GM23338 (cell line): ENCODE data around the gene NPHP4. TPM values are rescaled to one million over a fixed set of nuclear protein-coding genes. Genes with fewer than 3 reads are reported as not detected.

ENCODE experiments used
- ATAC-seq: fragments of 200-7000 bp; cut with Tn5 transposase; 3 replicates; pipeline ENCODE4 v1.9.1; 2020
- DNase-seq: peaks from one replicate; pipeline ENCODE4 v3.0.0-alpha.2; 2015; ENCODE audit warnings: low spot score
- H2AFZ ChIP-seq: fragments of 200-600 bp; sonication (generic); 2 replicates; pipeline ENCODE4 v1.8.0; 2016; ENCODE audit warnings: antibody characterized with exemption, mild to moderate bottlenecking, moderate library complexity
- H3F3A ChIP-seq: fragments of 200-600 bp; sonication (generic); replicated peaks from 2 replicates; pipeline ENCODE4 v1.8.0; 2017; ENCODE audit warnings: antibody characterized with exemption, mixed run types, low read depth
- H3K27ac ChIP-seq: fragments of 200-600 bp; sonication (generic); 2 replicates; pipeline ENCODE4 v1.6.1; 2016; ENCODE audit warnings: low read depth
- H3K27me3 ChIP-seq: fragments of 200-600 bp; sonication (generic); 2 replicates; pipeline ENCODE4 v1.8.0; 2016; ENCODE audit warnings: mild to moderate bottlenecking, mixed run types, moderate library complexity; ENCODE audit not compliant: insufficient read depth
- H3K36me3 ChIP-seq: fragments of 200-600 bp; sonication (generic); 2 replicates; pipeline ENCODE4 v1.8.0; 2016; ENCODE audit warnings: mild to moderate bottlenecking; ENCODE audit not compliant: insufficient read depth
- H3K4me1 ChIP-seq: fragments of 200-600 bp; sonication (generic); 2 replicates; pipeline ENCODE4 v1.8.0; 2016; ENCODE audit warnings: mild to moderate bottlenecking, moderate library complexity; ENCODE audit not compliant: insufficient read depth
- H3K4me2 ChIP-seq: fragments of 200-600 bp; sonication (generic); 2 replicates; pipeline ENCODE4 v1.7.1; 2017; ENCODE audit warnings: mixed run types
- H3K4me3 ChIP-seq: fragments of 200-600 bp; sonication (generic); 2 replicates; pipeline ENCODE4 v1.6.1; 2016; ENCODE audit warnings: mixed run types
- H3K79me2 ChIP-seq: fragments of 200-600 bp; sonication (generic); replicated peaks from 2 replicates; pipeline ENCODE4 v1.8.0; 2017; ENCODE audit warnings: mild to moderate bottlenecking; ENCODE audit not compliant: insufficient read depth
- H3K9me2 ChIP-seq: fragments of 200-600 bp; sonication (generic); 2 replicates; pipeline ENCODE4 v1.8.0; 2017; ENCODE audit not compliant: insufficient read depth
- H4K20me1 ChIP-seq: fragments of 200-600 bp; sonication (generic); replicated peaks from 2 replicates; pipeline ENCODE4 v1.8.0; 2017; ENCODE audit warnings: mild to moderate bottlenecking; ENCODE audit not compliant: insufficient read depth
- H3K27ac Mint-ChIP-seq: 2 replicates; pipeline ENCODE4 v1.8.0; 2020; ENCODE audit warnings: inconsistent platforms, mild to moderate bottlenecking, moderate library complexity, mixed read lengths
- H3K27me3 Mint-ChIP-seq: 3 replicates; pipeline ENCODE4 v1.8.0; 2022; ENCODE audit warnings: low read depth, mild to moderate bottlenecking, moderate library complexity, mixed read lengths, inconsistent platforms; ENCODE audit not compliant: insufficient read depth, poor library complexity
- H3K36me3 Mint-ChIP-seq: 3 replicates; pipeline ENCODE4 v1.8.0; 2021; ENCODE audit warnings: low read depth, mild to moderate bottlenecking, inconsistent platforms, moderate library complexity, mixed read lengths
- H3K4me1 Mint-ChIP-seq: 3 replicates; pipeline ENCODE4 v1.8.0; 2020; ENCODE audit warnings: mild to moderate bottlenecking, inconsistent platforms, mixed read lengths
- H3K4me3 Mint-ChIP-seq: 3 replicates; pipeline ENCODE4 v1.8.0; 2021; ENCODE audit warnings: moderate library complexity, mild to moderate bottlenecking, inconsistent platforms, mixed read lengths
- H3K9me3 Mint-ChIP-seq: 3 replicates; pipeline ENCODE4 v1.8.0; 2020; ENCODE audit warnings: moderate library complexity, mild to moderate bottlenecking, inconsistent platforms, mixed read lengths
- CREB1 ChIP-seq: fragments of 250-450 bp; sonication (Bioruptor Pico); IDR thresholded peaks from 2 replicates; pipeline ENCODE4 v1.5.0; 2020; ENCODE audit warnings: low read depth, mild to moderate bottlenecking, moderate library complexity
- CTCF ChIP-seq, 2 experiments: fragments of 200-600 bp in 1 of 2; sonication (generic) in 1 of 2; conservative IDR thresholded peaks; 2 replicates each; pipeline versions ENCODE4 v1.5.1 to v1.6.1; 2016 to 2017; ENCODE audit warnings: antibody characterized with exemption in 2 of 2, low read depth in 2 of 2, mild to moderate bottlenecking in 2 of 2, moderate library complexity in 1 of 2
- EZH2 ChIP-seq: fragments of 200-600 bp; sonication (generic); IDR thresholded peaks from one replicate; pipeline ENCODE4 v1.8.0; 2017; ENCODE audit warnings: antibody characterized with exemption, mild to moderate bottlenecking, low read depth; ENCODE audit not compliant: unreplicated experiment
- EZH2phosphoT487 ChIP-seq: fragments of 200-600 bp; sonication (generic); IDR thresholded peaks from one replicate; pipeline ENCODE4 v1.8.1; 2018; ENCODE audit warnings: antibody characterized with exemption; ENCODE audit not compliant: unreplicated experiment
- JUNB ChIP-seq: IDR thresholded peaks from one replicate; pipeline ENCODE4 v1.6.1; 2016; ENCODE audit warnings: antibody characterized with exemption; ENCODE audit not compliant: unreplicated experiment
- POLR2AphosphoS5 ChIP-seq: IDR thresholded peaks from 2 replicates; pipeline ENCODE4 v1.6.1; 2016; ENCODE audit warnings: antibody characterized with exemption, low read depth
- ZNF114 ChIP-seq: fragments of 250-450 bp; sonication (Bioruptor Pico); IDR thresholded peaks from 2 replicates; pipeline ENCODE4 v1.5.0; 2020; ENCODE audit warnings: mild to moderate bottlenecking, moderate library complexity
- polyA plus RNA-seq: library from polyadenylated mRNA; unstranded; fragments of >200 nt; fragmentation: Nextera tagmentation; extraction: Ambion mirVana; gene quantifications from 2 replicates; pipeline ENCODE4 v1.2.1, GENCODE V29; 2016
- total RNA-seq: library from RNA; depleted of rRNA; stranded (reverse); fragments of >200 nt; shearing (Covaris generic); gene quantifications from 2 replicates; pipeline ENCODE4 v1.2.3, GENCODE V29; 2014
- TF ChIP-seq, protein P1 (sequence below): fragments of 250-450 bp; sonication (Bioruptor Pico); IDR thresholded peaks from 2 replicates; pipeline ENCODE4 v1.5.0; 2020; ENCODE audit warnings: mild to moderate bottlenecking, moderate library complexity

NPHP4 gene
- total and polyA plus RNA-seq, 2 experiments from 2014 or later: 2.5 to 12.4 TPM

GRCh38 chr1:5896706-5897660 is 95.2 kb downstream of the NPHP4 start:
- H3K4me2 ChIP-seq: peak overlapping the region; percentile 16
- TF ChIP-seq POLR2AphosphoS5: no peak
- no peak for TF ChIP-seq JUNB
- no peak for TF ChIP-seq ZNF114 (CRISPR knock-in tag)
- no peak for TF ChIP-seq EZH2
- TF ChIP-seq, protein P1, sequence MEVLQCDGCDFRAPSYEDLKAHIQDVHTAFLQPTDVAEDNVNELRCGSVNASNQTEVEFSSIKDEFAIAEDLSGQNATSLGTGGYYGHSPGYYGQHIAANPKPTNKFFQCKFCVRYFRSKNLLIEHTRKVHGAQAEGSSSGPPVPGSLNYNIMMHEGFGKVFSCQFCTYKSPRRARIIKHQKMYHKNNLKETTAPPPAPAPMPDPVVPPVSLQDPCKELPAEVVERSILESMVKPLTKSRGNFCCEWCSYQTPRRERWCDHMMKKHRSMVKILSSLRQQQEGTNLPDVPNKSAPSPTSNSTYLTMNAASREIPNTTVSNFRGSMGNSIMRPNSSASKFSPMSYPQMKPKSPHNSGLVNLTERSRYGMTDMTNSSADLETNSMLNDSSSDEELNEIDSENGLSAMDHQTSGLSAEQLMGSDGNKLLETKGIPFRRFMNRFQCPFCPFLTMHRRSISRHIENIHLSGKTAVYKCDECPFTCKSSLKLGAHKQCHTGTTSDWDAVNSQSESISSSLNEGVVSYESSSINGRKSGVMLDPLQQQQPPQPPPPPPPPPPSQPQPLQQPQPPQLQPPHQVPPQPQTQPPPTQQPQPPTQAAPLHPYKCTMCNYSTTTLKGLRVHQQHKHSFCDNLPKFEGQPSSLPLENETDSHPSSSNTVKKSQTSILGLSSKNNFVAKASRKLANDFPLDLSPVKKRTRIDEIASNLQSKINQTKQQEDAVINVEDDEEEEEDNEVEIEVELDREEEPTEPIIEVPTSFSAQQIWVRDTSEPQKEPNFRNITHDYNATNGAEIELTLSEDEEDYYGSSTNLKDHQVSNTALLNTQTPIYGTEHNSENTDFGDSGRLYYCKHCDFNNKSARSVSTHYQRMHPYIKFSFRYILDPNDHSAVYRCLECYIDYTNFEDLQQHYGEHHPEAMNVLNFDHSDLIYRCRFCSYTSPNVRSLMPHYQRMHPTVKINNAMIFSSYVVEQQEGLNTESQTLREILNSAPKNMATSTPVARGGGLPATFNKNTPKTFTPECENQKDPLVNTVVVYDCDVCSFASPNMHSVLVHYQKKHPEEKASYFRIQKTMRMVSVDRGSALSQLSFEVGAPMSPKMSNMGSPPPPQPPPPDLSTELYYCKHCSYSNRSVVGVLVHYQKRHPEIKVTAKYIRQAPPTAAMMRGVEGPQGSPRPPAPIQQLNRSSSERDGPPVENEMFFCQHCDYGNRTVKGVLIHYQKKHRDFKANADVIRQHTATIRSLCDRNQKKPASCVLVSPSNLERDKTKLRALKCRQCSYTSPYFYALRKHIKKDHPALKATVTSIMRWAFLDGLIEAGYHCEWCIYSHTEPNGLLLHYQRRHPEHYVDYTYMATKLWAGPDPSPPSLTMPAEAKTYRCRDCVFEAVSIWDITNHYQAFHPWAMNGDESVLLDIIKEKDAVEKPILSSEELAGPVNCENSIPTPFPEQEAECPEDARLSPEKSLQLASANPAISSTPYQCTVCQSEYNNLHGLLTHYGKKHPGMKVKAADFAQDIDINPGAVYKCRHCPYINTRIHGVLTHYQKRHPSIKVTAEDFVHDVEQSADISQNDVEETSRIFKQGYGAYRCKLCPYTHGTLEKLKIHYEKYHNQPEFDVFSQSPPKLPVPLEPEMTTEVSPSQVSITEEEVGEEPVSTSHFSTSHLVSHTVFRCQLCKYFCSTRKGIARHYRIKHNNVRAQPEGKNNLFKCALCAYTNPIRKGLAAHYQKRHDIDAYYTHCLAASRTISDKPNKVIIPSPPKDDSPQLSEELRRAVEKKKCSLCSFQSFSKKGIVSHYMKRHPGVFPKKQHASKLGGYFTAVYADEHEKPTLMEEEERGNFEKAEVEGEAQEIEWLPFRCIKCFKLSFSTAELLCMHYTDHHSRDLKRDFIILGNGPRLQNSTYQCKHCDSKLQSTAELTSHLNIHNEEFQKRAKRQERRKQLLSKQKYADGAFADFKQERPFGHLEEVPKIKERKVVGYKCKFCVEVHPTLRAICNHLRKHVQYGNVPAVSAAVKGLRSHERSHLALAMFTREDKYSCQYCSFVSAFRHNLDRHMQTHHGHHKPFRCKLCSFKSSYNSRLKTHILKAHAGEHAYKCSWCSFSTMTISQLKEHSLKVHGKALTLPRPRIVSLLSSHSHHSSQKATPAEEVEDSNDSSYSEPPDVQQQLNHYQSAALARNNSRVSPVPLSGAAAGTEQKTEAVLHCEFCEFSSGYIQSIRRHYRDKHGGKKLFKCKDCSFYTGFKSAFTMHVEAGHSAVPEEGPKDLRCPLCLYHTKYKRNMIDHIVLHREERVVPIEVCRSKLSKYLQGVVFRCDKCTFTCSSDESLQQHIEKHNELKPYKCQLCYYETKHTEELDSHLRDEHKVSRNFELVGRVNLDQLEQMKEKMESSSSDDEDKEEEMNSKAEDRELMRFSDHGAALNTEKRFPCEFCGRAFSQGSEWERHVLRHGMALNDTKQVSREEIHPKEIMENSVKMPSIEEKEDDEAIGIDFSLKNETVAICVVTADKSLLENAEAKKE (CRISPR knock-in tag): peak; percentile 75
- TF ChIP-seq CTCF (conservative IDR thresholded peaks at IDR 0.05; ENCODE audit: low read depth in 2 of 2): no peak
- TF ChIP-seq EZH2phosphoT487: no peak
- no peak for TF ChIP-seq CREB1 (CRISPR knock-in tag)
- H3K9me3 Mint-ChIP-seq: peaks cover 8% of the 10 kb centered on the region; the same call in 2 of the 3 replicates
- peaks cover 33% of the 10 kb centered on the region for H3K36me3 Mint-ChIP-seq
- peaks cover 30% of the 10 kb centered on the region for H3K4me1 ChIP-seq
- DNase-seq (peak; percentile 66), ATAC-seq (peak; percentile 84)
- peaks cover 8% of the 10 kb centered on the region for H3K27me3 Mint-ChIP-seq
- H3K79me2 ChIP-seq: no peaks in the 10 kb centered on the region
- H2AFZ ChIP-seq: no peak overlapping the region
- peak overlapping the region; percentile 49 for H3K4me3 Mint-ChIP-seq
- H3K4me1 Mint-ChIP-seq: peaks cover 39% of the 10 kb centered on the region
- H3K36me3 ChIP-seq: no peaks in the 10 kb centered on the region
- no peaks in the 10 kb centered on the region for H3F3A ChIP-seq
- peak overlapping the region; percentile 24; the same call in 1 of the 2 replicates for H3K4me3 ChIP-seq
- H3K27ac Mint-ChIP-seq: peak overlapping the region; percentile 57
- H4K20me1 ChIP-seq: no peaks in the 10 kb centered on the region
- H3K27ac ChIP-seq: peak overlapping the region; percentile 61
- peaks cover 4% of the 10 kb centered on the region; the same call in 1 of the 2 replicates for H3K9me2 ChIP-seq
- H3K27me3 ChIP-seq: no peaks in the 10 kb centered on the region
